H1 (cell line): ENCODE measurements around the gene WDR27. TPM values are rescaled to one million over a fixed set of nuclear protein-coding genes. Genes with fewer than 3 reads are reported as not detected.

Source experiments
- ATF2 ChIP-seq: IDR thresholded peaks from 2 replicates; pipeline ENCODE4 v1.6.1; 2012; ENCODE audit warnings: low read length, inconsistent platforms
- HDAC2 ChIP-seq, 2 experiments: fragments of 300-600 bp in 1 of 2; sonication (generic) in 1 of 2; IDR thresholded peaks; 2 replicates each; pipeline ENCODE4 v1.6.1; 2011 to 2012; ENCODE audit warnings: low read depth in 2 of 2, low read length in 2 of 2, mild to moderate bottlenecking in 2 of 2, moderate library complexity in 2 of 2, borderline replicate concordance in 1 of 2, inconsistent platforms in 1 of 2
- KDM5A ChIP-seq: fragments of 200-600 bp; IDR thresholded peaks from 2 replicates; pipeline ENCODE4 v1.7.1; 2012; ENCODE audit warnings: mild to moderate bottlenecking, low read length, inconsistent platforms, mixed read lengths
- NRF1 ChIP-seq: IDR thresholded peaks from 2 replicates; pipeline ENCODE4 v1.6.1; 2011; ENCODE audit warnings: mild to moderate bottlenecking, low read depth, low read length, improper control_type of control experiment
- POLR2A ChIP-seq, 2 experiments: IDR thresholded peaks; 1 replicate in 1 of 2; 2 replicates in 1 of 2; pipeline ENCODE4 v1.6.1; 2011; ENCODE audit warnings: low read depth in 2 of 2, low read length in 2 of 2, mild to moderate bottlenecking in 2 of 2; ENCODE audit errors: control extremely low read depth in 1 of 2
- POU5F1 ChIP-seq: IDR thresholded peaks from 2 replicates; pipeline ENCODE4 v1.6.1; 2011; ENCODE audit warnings: low read depth, mild to moderate bottlenecking, low read length, moderate library complexity
- SP1 ChIP-seq: IDR thresholded peaks from 2 replicates; pipeline ENCODE4 v1.6.1; 2011; ENCODE audit warnings: low read depth, low read length
- polyA plus RNA-seq, 7 experiments: library from polyadenylated mRNA; depleted of rRNA in 3 of 7; stranded (reverse) in 5 of 7; unstranded in 2 of 7; fragments of >200 nt in 5 of 7; fragments of 200-250 nt in 2 of 7; gene quantifications; 1 replicate in 5 of 7; 2 replicates in 1 of 7; 4 replicates in 1 of 7; pipeline versions ENCODE4 v1.2.1 to v1.2.3, GENCODE V29; 2011 to 2013; ENCODE audit warnings: missing spikeins in 2 of 7, mixed read lengths in 2 of 7
- total RNA-seq: library from RNA; stranded (reverse); fragmentation: NEBNext Ultra II Directional; extraction: Animal tissue kit (Norgen Biotek cat#: 25700); gene quantifications from 2 replicates; pipeline ENCODE4 v1.2.1, GENCODE V29; 2021

WDR27 gene
- total and polyA plus RNA-seq, 2 of the 8 experiments (the other 6 are each of a cell fraction or from before 2014, with no cell fraction given), result 53.6 to 68.6 TPM

DNA sequence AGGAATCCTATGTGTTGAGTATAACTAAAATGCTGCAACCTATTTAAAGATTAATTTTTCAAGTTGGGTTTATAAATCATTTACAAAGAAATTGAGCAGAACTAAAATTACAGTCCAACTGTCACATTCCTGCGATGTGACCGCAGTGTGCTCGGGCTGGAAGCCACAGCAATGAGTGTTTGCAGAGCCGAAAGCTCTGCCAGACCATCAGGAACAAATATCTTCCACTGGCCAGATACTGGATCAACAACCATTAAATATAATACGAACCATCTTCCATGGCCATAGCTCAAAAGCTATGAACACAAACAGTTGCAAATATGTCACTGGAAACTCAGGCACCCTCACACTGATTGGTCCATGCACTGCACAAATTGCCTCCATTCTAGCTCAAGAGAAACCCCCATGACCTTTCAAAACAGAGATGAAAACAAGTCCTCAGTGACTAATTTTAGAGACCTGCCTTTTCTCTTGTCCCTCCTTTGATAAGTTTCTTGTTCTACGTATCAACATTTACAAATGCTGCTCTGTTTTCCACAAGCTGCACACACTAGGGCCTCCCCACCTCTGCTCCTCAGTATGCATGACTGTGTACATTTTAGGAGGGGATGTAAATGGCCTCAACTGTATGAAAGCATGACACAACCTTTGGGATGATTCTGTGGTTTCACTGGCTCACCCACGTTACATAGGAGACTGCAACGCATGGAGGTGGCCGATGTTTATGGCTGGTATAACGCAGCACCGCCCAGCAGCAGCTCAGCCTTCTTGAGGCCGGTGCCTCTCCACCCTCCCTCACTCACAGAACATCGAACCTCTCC lies 171.7 kb downstream of the WDR27 start (continued):
- TF ChIP-seq KDM5A, result no peak
- no peak for TF ChIP-seq ATF2
- no peak for TF ChIP-seq SP1
- no peak for TF ChIP-seq NRF1
- TF ChIP-seq POLR2A (IDR thresholded peaks at IDR 0.05; ENCODE audit: control extremely low read depth in 1 of 2, low read depth in 2 of 2, low read length in 2 of 2), result no peak
- no peak for TF ChIP-seq POU5F1
- TF ChIP-seq HDAC2 (IDR thresholded peaks at IDR 0.05; ENCODE audit: borderline replicate concordance in 1 of 2, low read depth in 2 of 2, low read length in 2 of 2), result no peak
